HG03469 (cell line): ENCODE measurements around the gene SUSD6.

Experiments
- ATAC-seq: cut with Tn5 transposase; IDR thresholded peaks from one replicate; pipeline ENCODE4 v1.9.1; 2021; ENCODE audit warnings: mild to moderate bottlenecking, moderate library complexity, moderate number of reproducible peaks; ENCODE audit not compliant: unreplicated experiment

SUSD6 gene

DNA sequence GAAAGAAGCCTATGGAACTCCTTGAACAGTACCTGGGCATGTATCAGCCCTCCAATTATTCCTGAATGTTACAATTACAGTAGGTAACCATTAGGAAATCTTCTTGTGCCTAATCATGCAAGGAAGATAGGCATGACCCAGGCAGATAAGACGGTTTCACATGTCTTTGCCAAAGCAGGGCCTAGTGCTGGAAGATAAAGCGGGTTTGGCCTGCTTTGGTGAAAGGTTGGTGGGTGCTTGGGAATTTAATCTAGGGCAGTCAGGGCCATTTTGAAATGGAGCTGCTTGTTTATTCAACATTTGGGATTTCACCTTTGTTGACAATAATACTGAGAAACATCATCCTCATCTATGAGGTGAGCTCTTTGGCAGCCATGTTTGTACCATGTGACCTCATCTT is 143.1 kb downstream of the SUSD6 start:
- ATAC-seq, result no peak

DNA sequence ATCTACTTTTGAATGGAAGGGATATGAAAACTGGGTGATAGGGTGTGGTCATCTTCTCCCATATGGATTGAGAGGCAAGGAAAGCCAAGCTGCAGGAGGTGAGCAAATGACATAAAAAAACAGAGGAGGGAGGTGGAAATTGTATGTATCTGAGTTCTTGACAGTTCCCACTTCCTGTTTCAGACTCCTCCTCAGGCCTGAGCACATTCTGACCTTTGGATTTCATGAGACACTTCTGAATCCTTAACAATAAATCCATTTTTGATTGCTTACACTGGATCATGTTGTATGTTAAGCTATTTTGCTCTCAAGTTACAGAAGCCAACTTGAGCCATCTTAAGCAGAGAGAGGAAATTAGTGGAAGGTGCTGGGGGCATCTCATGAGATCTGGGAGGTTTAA is 143.9 kb downstream of the SUSD6 start:
- no peak for ATAC-seq

DNA sequence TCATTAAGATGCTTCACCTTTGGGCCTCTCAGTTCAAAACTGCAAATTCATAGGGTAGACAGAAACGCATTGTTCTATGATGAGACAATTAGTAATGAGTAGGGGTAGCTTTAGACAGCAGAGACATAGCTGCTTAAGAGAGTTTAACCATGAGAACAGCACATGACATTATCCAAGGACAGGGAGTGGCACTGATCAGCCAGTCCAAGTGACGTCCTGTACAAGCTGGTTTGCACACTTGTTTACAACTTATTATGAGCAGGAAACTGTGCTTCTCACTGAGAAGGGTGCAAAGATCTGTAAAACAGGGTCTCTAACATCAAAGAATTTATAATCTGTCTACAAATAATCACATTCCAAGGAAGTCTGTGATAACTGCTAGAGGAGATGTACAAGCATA is 144.4 kb downstream of the SUSD6 start:
- ATAC-seq, result no peak

DNA sequence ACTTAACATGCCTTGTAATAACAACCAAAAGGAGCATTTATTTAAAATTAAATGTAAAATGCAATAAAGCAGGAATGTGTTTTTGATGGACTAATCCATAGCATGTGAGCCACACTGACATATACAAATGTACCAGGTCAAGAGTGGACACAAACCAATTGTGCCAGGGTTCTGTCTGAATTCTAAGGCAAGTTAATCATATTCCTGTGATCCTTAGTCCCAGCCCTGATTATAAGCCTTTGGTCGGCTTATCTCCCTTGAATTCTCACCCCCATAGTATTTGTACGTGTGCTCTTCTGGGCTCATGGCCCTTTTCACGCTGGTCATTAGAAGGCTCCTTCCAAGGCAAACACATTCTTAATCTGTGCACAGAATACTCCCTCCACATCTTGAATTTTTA is 144.9 kb downstream of the SUSD6 start:
- no peak for ATAC-seq

DNA sequence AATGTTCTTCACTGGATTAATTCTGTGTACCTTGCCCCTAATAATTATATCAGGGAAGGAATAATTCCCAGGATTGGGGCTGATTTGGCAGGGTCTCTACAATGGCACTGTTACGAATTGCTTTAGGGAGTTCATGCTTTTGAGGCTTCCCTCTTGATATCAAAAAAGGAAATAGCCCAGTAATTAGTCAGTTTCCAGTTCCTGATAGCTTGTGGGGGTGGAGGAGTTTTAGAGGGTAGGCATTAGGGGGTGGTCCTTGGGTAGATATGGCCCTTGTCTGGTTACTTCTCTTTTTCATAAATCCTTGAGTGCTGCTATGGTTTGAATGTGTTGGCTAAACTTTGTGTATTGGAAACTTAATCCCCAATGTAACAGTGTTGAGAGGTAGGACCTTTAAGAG is 149.4 kb downstream of the SUSD6 start:
- no peak for ATAC-seq

DNA sequence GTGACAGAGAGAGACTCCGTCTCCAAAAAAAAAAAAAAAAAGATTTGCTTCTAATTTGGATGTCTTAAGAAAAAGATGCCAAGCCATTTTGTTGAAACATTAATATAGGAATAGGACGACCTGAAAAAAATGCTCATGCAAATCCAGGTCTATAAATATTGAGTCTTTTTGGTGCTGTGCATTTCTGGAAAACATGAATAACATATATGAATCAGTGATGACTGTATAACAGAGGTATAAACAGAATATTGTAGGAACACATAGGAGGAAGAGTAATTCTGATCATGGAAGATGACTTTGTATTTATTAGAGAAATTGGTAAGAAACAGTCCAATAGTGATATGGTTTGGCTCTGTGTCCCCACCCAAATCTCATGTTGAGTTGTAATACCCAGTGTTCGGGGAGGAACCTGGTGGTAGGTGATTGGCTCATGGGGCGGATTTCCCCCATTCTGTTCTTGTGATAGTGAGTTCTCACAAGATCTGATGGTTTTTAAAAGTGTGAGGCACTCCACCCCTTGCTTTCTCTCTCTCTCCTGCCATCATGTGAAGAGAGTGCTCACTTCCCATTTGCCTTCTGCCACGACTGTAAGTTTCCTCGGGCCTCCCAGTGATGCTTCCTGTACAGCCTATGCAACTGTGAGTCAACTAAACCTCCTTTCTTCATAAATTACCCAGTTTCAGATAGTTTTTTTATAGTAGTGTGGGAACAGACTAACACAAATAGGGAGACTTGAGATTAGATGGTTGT is 152.5 kb downstream of the SUSD6 start:
- no peak for ATAC-seq
